SK-N-SH treated with all-trans-retinoic acid at 6 μM for 48 hours (cell line): ENCODE measurements around the gene MIGA2.

Source experiments
- ARNTL ChIP-seq: fragments of 450-650 bp; formaldehyde crosslinking; IDR thresholded peaks from 2 replicates; pipeline ENCODE4 v1.5.0; 2020; ENCODE audit warnings: low read depth, mild to moderate bottlenecking, moderate library complexity, borderline replicate concordance
- ISL1 ChIP-seq: fragments of 250-450 bp; sonication (Bioruptor Pico); IDR thresholded peaks from 2 replicates; pipeline ENCODE4 v2.1.2; 2022; ENCODE audit warnings: mild to moderate bottlenecking, moderate library complexity
- OSR1 ChIP-seq: fragments of 250-450 bp; sonication (Bioruptor Pico); IDR thresholded peaks from 2 replicates; pipeline ENCODE4 v1.8.0; 2022; ENCODE audit warnings: moderate library complexity, mild to moderate bottlenecking, inconsistent platforms
- PATZ1 ChIP-seq: fragments of 250-450 bp; sonication (Bioruptor Pico); IDR thresholded peaks from 2 replicates; pipeline ENCODE4 v1.8.0; 2020; ENCODE audit warnings: mild to moderate bottlenecking, moderate library complexity, borderline replicate concordance
- RARB ChIP-seq: fragments of 250-450 bp; sonication (Bioruptor Pico); IDR thresholded peaks from 2 replicates; pipeline ENCODE4 v1.8.0; 2021; ENCODE audit warnings: mild to moderate bottlenecking, moderate library complexity
- SNAI2 ChIP-seq: fragments of 250-450 bp; sonication (Bioruptor Pico); IDR thresholded peaks from 2 replicates; pipeline ENCODE4 v1.5.0; 2020; ENCODE audit warnings: mild to moderate bottlenecking, moderate library complexity
- TCF4 ChIP-seq: fragments of 250-450 bp; sonication (Bioruptor Pico); IDR thresholded peaks from 2 replicates; pipeline ENCODE4 v1.8.0; 2021; ENCODE audit warnings: mild to moderate bottlenecking, moderate library complexity, borderline replicate concordance
- ZFP3 ChIP-seq: fragments of 250-450 bp; sonication (Bioruptor Pico); IDR thresholded peaks from 2 replicates; pipeline ENCODE4 v1.5.0; 2020; ENCODE audit warnings: mild to moderate bottlenecking, moderate library complexity
- ZNF70 ChIP-seq: fragments of 450-650 bp; formaldehyde crosslinking; IDR thresholded peaks from 2 replicates; pipeline ENCODE4 v1.5.0; 2020; ENCODE audit warnings: mild to moderate bottlenecking, moderate library complexity
- ZNF8 ChIP-seq: fragments of 450-650 bp; formaldehyde crosslinking; IDR thresholded peaks from 2 replicates; pipeline ENCODE4 v1.5.0; 2020; ENCODE audit warnings: mild to moderate bottlenecking, moderate library complexity
- TF ChIP-seq, protein P1 (sequence below): fragments of 250-450 bp; sonication (Bioruptor Pico); IDR thresholded peaks from 2 replicates; pipeline ENCODE4 v1.5.1; 2020; ENCODE audit warnings: low read depth, mild to moderate bottlenecking, moderate library complexity

- TF ChIP-seq RARB = no peak
- no peak for TF ChIP-seq ISL1 (CRISPR knock-in tag)
- no peak for TF ChIP-seq ZFP3 (CRISPR knock-in tag)
- no peak for TF ChIP-seq TCF4 (CRISPR knock-in tag)
- TF ChIP-seq, protein P1, sequence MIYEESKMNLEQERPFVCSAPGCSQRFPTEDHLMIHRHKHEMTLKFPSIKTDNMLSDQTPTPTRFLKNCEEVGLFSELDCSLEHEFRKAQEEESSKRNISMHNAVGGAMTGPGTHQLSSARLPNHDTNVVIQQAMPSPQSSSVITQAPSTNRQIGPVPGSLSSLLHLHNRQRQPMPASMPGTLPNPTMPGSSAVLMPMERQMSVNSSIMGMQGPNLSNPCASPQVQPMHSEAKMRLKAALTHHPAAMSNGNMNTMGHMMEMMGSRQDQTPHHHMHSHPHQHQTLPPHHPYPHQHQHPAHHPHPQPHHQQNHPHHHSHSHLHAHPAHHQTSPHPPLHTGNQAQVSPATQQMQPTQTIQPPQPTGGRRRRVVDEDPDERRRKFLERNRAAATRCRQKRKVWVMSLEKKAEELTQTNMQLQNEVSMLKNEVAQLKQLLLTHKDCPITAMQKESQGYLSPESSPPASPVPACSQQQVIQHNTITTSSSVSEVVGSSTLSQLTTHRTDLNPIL (CRISPR knock-in tag) = no peak
- TF ChIP-seq ARNTL (CRISPR knock-in tag) = no peak
- TF ChIP-seq ZNF70 (CRISPR knock-in tag) = no peak
- TF ChIP-seq SNAI2 (CRISPR knock-in tag) = no peak
- TF ChIP-seq ZNF8 (CRISPR knock-in tag) = no peak
- no peak for TF ChIP-seq OSR1 (CRISPR knock-in tag)
- no peak for TF ChIP-seq PATZ1 (CRISPR knock-in tag)
Observed at GRCh38 chr9:129121483-129121882, 85.1 kb downstream of the MIGA2 start.
